CD4-positive, alpha-beta memory T cell (primary cell): Measurements from ENCODE around the gene IPO5. TPM values are rescaled to one million over a fixed set of nuclear protein-coding genes. Genes with fewer than 3 reads are reported as not detected.

Experiments used
- CTCF ChIA-PET: fragments of 350-600 bp; sonication (Branson Sonifier 250); formaldehyde crosslinking; loops from one replicate; lab custom pipeline; 2021; ENCODE audit warnings: inconsistent platforms; ENCODE audit not compliant: partially characterized antibody; lab: Charles Lee
- POLR2A ChIA-PET: fragments of 350-600 bp; sonication (Branson Sonifier 250); formaldehyde crosslinking; loops from one replicate; lab custom pipeline; 2021; ENCODE audit not compliant: partially characterized antibody; lab: Charles Lee
- DNase-seq, 5 donors: peaks; one replicate each; pipeline versions ENCODE4 v3.0.0 to v3.0.0-alpha.2; 2020 to 2022; ENCODE audit warnings: mixed read lengths in 1 of 5
- H3K27ac ChIP-seq: one replicate; pipeline ENCODE4 v1.7.0; 2013; ENCODE audit warnings: low read depth, low read length
- H3K27me3 ChIP-seq: 2 replicates; pipeline ENCODE4 v1.7.0; 2013; ENCODE audit warnings: mild to moderate bottlenecking, low read length, moderate library complexity; ENCODE audit not compliant: insufficient read depth
- H3K36me3 ChIP-seq: 2 replicates; pipeline ENCODE4 v1.7.0; 2013; ENCODE audit warnings: mild to moderate bottlenecking, low read length, moderate library complexity; ENCODE audit not compliant: insufficient read depth
- H3K4me1 ChIP-seq: 2 replicates; pipeline ENCODE4 v1.7.0; 2013; ENCODE audit warnings: mild to moderate bottlenecking, low read length, moderate library complexity; ENCODE audit not compliant: insufficient read depth
- H3K4me3 ChIP-seq, 2 donors: one replicate each; pipeline ENCODE4 v1.7.0; 2013; ENCODE audit warnings: low read length in 2 of 2, mild to moderate bottlenecking in 1 of 2
- H3K9me3 ChIP-seq, 2 donors: one replicate each; pipeline ENCODE4 v1.7.0; 2013; ENCODE audit warnings: low read length in 2 of 2, control low read depth in 1 of 2; ENCODE audit not compliant: control insufficient read depth in 1 of 2
- H3K27ac Mint-ChIP-seq, 7 donors: one replicate each; pipeline ENCODE4 v1.8.0; 2020 to 2021; ENCODE audit warnings: mixed read lengths in 7 of 7, mild to moderate bottlenecking in 6 of 7, inconsistent platforms in 3 of 7, moderate library complexity in 3 of 7
- H3K27me3 Mint-ChIP-seq, 2 donors: one replicate each; pipeline ENCODE4 v1.8.0; 2020 to 2021; ENCODE audit warnings: mixed read lengths in 2 of 2
- H3K36me3 Mint-ChIP-seq, 2 donors: one replicate each; pipeline ENCODE4 v1.8.0; 2020 to 2021; ENCODE audit warnings: mixed read lengths in 2 of 2, inconsistent platforms in 1 of 2, mild to moderate bottlenecking in 1 of 2
- H3K4me1 Mint-ChIP-seq, 4 donors: one replicate each; pipeline ENCODE4 v1.8.0; 2020 to 2021; ENCODE audit warnings: mixed read lengths in 4 of 4, mild to moderate bottlenecking in 1 of 4
- H3K4me3 Mint-ChIP-seq, 8 donors: one replicate each; pipeline ENCODE4 v1.8.0; 2020 to 2021; ENCODE audit warnings: mixed read lengths in 8 of 8, mild to moderate bottlenecking in 7 of 8, moderate library complexity in 6 of 8, inconsistent platforms in 3 of 8
- H3K9me3 Mint-ChIP-seq, 8 donors: one replicate each; pipeline ENCODE4 v1.8.0; 2020 to 2021; ENCODE audit warnings: mixed read lengths in 8 of 8, mild to moderate bottlenecking in 5 of 8, inconsistent platforms in 3 of 8, moderate library complexity in 1 of 8
- intact Hi-C: fragments of 100-400 bp; cut with micrococcal nuclease; formaldehyde crosslinking; loops from one replicate; pipeline ENCODE4 v1.15.1; 2023
- polyA plus RNA-seq, 2 donors: library from polyadenylated mRNA; unstranded; fragments of 300-500 nt; fragmentation: Illumina TruSeq; gene quantifications; one replicate each; pipeline ENCODE4 v1.2.3, GENCODE V29; 2021
- total RNA-seq, 2 experiments: library from RNA; stranded (reverse); gene quantifications; one replicate each; pipeline ENCODE4 v1.2.3, GENCODE V29; 2021

IPO5 gene
- total and polyA plus RNA-seq, 4 experiments from 2014 or later = 32.8 to 78.7 (median 58.3) TPM

GRCh38 chr13:97921176-97921816, 32.2 kb upstream of the IPO5 start:
- no peaks in the 10 kb centered on the region for H3K36me3 ChIP-seq
- peaks cover 0 to 4% (median 0%) of the 10 kb centered on the region in 8 donors for H3K9me3 Mint-ChIP-seq
- ChIA-PET CTCF (interaction anchor here (2.0 kb wide), 1 partner anchor 10 kb away, joined by 4 read pairs; no protein-coding TSS in a partner anchor), POLR2A (no interaction called here)
- no peaks in the 10 kb centered on the region for H3K9me3 ChIP-seq
- H3K36me3 Mint-ChIP-seq = no peaks in the 10 kb centered on the region
- H3K4me1 Mint-ChIP-seq = no peaks in the 10 kb centered on the region
- H3K27ac ChIP-seq = no peak overlapping the region
- intact Hi-C loops = no loop called here
- no peak overlapping the region for H3K27ac Mint-ChIP-seq
- H3K4me3 Mint-ChIP-seq = no peak overlapping the region
- H3K4me3 ChIP-seq = no peak overlapping the region
- H3K27me3 Mint-ChIP-seq = no peaks in the 10 kb centered on the region
- H3K4me1 ChIP-seq = no peaks in the 10 kb centered on the region
- H3K27me3 ChIP-seq = no peaks in the 10 kb centered on the region
- DNase-seq = no peak

GRCh38 chr13:97928301-97928700, 25.2 kb upstream of the IPO5 start:
- H3K36me3 ChIP-seq = no peaks in the 10 kb centered on the region
- ChIA-PET POLR2A (no interaction called here), CTCF (no interaction called here)
- peaks cover 0 to 2% (median 0%) of the 10 kb centered on the region in 8 donors for H3K9me3 Mint-ChIP-seq
- H3K4me3 ChIP-seq = no peak overlapping the region
- no peak overlapping the region for H3K4me3 Mint-ChIP-seq
- intact Hi-C loops = no loop called here
- H3K9me3 ChIP-seq = no peaks in the 10 kb centered on the region
- no peaks in the 10 kb centered on the region for H3K27me3 ChIP-seq
- no peaks in the 10 kb centered on the region for H3K4me1 Mint-ChIP-seq
- H3K27me3 Mint-ChIP-seq = peaks cover 0 to 3% of the 10 kb centered on the region in 2 donors
- H3K36me3 Mint-ChIP-seq = no peaks in the 10 kb centered on the region
- no peak overlapping the region for H3K27ac ChIP-seq
- no peak overlapping the region for H3K27ac Mint-ChIP-seq
- DNase-seq = no peak
- no peaks in the 10 kb centered on the region for H3K4me1 ChIP-seq

- Mint-ChIP-seq H3K4me1 (no peaks in the 10 kb centered on the region), H3K27ac (no peak overlapping the region), H3K36me3 (no peaks in the 10 kb centered on the region), H3K9me3 (peaks cover 0 to 2% (median 0%) of the 10 kb centered on the region in 8 donors), H3K27me3 (peaks cover 0 to 11% of the 10 kb centered on the region in 2 donors), H3K4me3 (no peak overlapping the region)
- no peaks in the 10 kb centered on the region for H3K4me1 ChIP-seq
- no peaks in the 10 kb centered on the region for H3K36me3 ChIP-seq
- H3K9me3 ChIP-seq = no peaks in the 10 kb centered on the region
- DNase-seq = no peak
- intact Hi-C loops = no loop called here
- POLR2A ChIA-PET = no interaction called here
- H3K27me3 ChIP-seq = no peaks in the 10 kb centered on the region
- no peak overlapping the region for H3K4me3 ChIP-seq
- no peak overlapping the region for H3K27ac ChIP-seq
- CTCF ChIA-PET = no interaction called here
These were observed 21.4 kb upstream of the IPO5 start for GRCh38 chr13:97932036-97932435.

- Mint-ChIP-seq H3K4me3 (no peak overlapping the region), H3K27ac (no peak overlapping the region), H3K9me3 (peaks cover 0 to 2% (median 0%) of the 10 kb centered on the region in 8 donors), H3K36me3 (no peaks in the 10 kb centered on the region), H3K4me1 (no peaks in the 10 kb centered on the region), H3K27me3 (peaks cover 0 to 12% of the 10 kb centered on the region in 2 donors)
- Histone ChIP-seq H3K27me3 (no peaks in the 10 kb centered on the region), H3K27ac (no peak overlapping the region), H3K4me1 (no peaks in the 10 kb centered on the region), H3K4me3 (no peak overlapping the region), H3K36me3 (no peaks in the 10 kb centered on the region), H3K9me3 (no peaks in the 10 kb centered on the region)
- intact Hi-C loops = no loop called here
- ChIA-PET POLR2A (no interaction called here), CTCF (interaction anchor here (0.7 kb wide), 1 partner anchor 19 kb away, joined by 3 read pairs; no protein-coding TSS in a partner anchor)
- no peak for DNase-seq
These were observed 20.8 kb upstream of the IPO5 start for GRCh38 chr13:97932647-97933046.

- H3K27ac Mint-ChIP-seq = no peak overlapping the region
- Histone ChIP-seq H3K4me3 (no peak overlapping the region), H3K36me3 (no peaks in the 10 kb centered on the region), H3K27me3 (no peaks in the 10 kb centered on the region), H3K27ac (no peak overlapping the region), H3K4me1 (no peaks in the 10 kb centered on the region), H3K9me3 (no peaks in the 10 kb centered on the region)
- intact Hi-C loops = no loop called here
- DNase-seq = no peak
- no peak overlapping the region for H3K4me3 Mint-ChIP-seq
- ChIA-PET POLR2A (no interaction called here), CTCF (no interaction called here)
- H3K27me3 Mint-ChIP-seq = peaks cover 1 to 12% of the 10 kb centered on the region in 2 donors
- no peaks in the 10 kb centered on the region for H3K36me3 Mint-ChIP-seq
- H3K4me1 Mint-ChIP-seq = no peaks in the 10 kb centered on the region
- peaks cover 0 to 2% (median 0%) of the 10 kb centered on the region in 8 donors for H3K9me3 Mint-ChIP-seq
These were observed 19.7 kb upstream of the IPO5 start for GRCh38 chr13:97933776-97934175.

GRCh38 chr13:97934590-97934989, 18.9 kb upstream of the IPO5 start:
- H3K27ac ChIP-seq = no peak overlapping the region
- no peaks in the 10 kb centered on the region for H3K36me3 ChIP-seq
- CTCF ChIA-PET = no interaction called here
- intact Hi-C loops = no loop called here
- POLR2A ChIA-PET = no interaction called here
- H3K4me3 ChIP-seq = no peak overlapping the region
- H3K36me3 Mint-ChIP-seq = no peaks in the 10 kb centered on the region
- H3K27me3 ChIP-seq = no peaks in the 10 kb centered on the region
- no peaks in the 10 kb centered on the region for H3K4me1 ChIP-seq
- peaks cover 0 to 2% (median 0%) of the 10 kb centered on the region in 8 donors for H3K9me3 Mint-ChIP-seq
- H3K4me1 Mint-ChIP-seq = no peaks in the 10 kb centered on the region
- H3K9me3 ChIP-seq = no peaks in the 10 kb centered on the region
- H3K4me3 Mint-ChIP-seq = no peak overlapping the region
- H3K27me3 Mint-ChIP-seq = peaks cover 1 to 9% of the 10 kb centered on the region in 2 donors
- peak overlapping the region in 1 of 7 donors; percentile 72 for H3K27ac Mint-ChIP-seq
- DNase-seq = no peak

GRCh38 chr13:97935071-97935470, 18.4 kb upstream of the IPO5 start:
- intact Hi-C loops = no loop called here
- H3K4me1 ChIP-seq = no peaks in the 10 kb centered on the region
- Mint-ChIP-seq H3K9me3 (peaks cover 0 to 2% (median 0%) of the 10 kb centered on the region in 8 donors), H3K4me1 (no peaks in the 10 kb centered on the region), H3K27ac (no peak overlapping the region), H3K36me3 (no peaks in the 10 kb centered on the region), H3K27me3 (peaks cover 4 to 9% of the 10 kb centered on the region in 2 donors), H3K4me3 (no peak overlapping the region)
- H3K27me3 ChIP-seq = no peaks in the 10 kb centered on the region
- POLR2A ChIA-PET = no interaction called here
- no peaks in the 10 kb centered on the region for H3K9me3 ChIP-seq
- no peak overlapping the region for H3K4me3 ChIP-seq
- DNase-seq = no peak
- no peaks in the 10 kb centered on the region for H3K36me3 ChIP-seq
- H3K27ac ChIP-seq = no peak overlapping the region
- CTCF ChIA-PET = no interaction called here
